SK-N-SH treated with all-trans-retinoic acid at 6 μM for 48 hours (cell line): ENCODE results near the gene CACNB4.

Experiments
- OSR1 ChIP-seq: fragments of 250-450 bp; sonication (Bioruptor Pico); IDR thresholded peaks from 2 replicates; pipeline ENCODE4 v1.8.0; 2022; ENCODE audit warnings: moderate library complexity, mild to moderate bottlenecking, inconsistent platforms
- POU6F1 ChIP-seq: fragments of 250-450 bp; sonication (Bioruptor Pico); IDR thresholded peaks from 2 replicates; pipeline ENCODE4 v1.8.0; 2021; ENCODE audit warnings: low read depth, mild to moderate bottlenecking, moderate library complexity, borderline replicate concordance
- RARB ChIP-seq: fragments of 250-450 bp; sonication (Bioruptor Pico); IDR thresholded peaks from 2 replicates; pipeline ENCODE4 v1.8.0; 2021; ENCODE audit warnings: mild to moderate bottlenecking, moderate library complexity
- ZNF8 ChIP-seq: fragments of 450-650 bp; formaldehyde crosslinking; IDR thresholded peaks from 2 replicates; pipeline ENCODE4 v1.5.0; 2020; ENCODE audit warnings: mild to moderate bottlenecking, moderate library complexity
- TF ChIP-seq, protein P1 (sequence below): fragments of 250-450 bp; sonication (Bioruptor Pico); IDR thresholded peaks from 2 replicates; pipeline ENCODE4 v1.8.0; 2020; ENCODE audit warnings: mild to moderate bottlenecking, moderate library complexity, borderline replicate concordance

DNA sequence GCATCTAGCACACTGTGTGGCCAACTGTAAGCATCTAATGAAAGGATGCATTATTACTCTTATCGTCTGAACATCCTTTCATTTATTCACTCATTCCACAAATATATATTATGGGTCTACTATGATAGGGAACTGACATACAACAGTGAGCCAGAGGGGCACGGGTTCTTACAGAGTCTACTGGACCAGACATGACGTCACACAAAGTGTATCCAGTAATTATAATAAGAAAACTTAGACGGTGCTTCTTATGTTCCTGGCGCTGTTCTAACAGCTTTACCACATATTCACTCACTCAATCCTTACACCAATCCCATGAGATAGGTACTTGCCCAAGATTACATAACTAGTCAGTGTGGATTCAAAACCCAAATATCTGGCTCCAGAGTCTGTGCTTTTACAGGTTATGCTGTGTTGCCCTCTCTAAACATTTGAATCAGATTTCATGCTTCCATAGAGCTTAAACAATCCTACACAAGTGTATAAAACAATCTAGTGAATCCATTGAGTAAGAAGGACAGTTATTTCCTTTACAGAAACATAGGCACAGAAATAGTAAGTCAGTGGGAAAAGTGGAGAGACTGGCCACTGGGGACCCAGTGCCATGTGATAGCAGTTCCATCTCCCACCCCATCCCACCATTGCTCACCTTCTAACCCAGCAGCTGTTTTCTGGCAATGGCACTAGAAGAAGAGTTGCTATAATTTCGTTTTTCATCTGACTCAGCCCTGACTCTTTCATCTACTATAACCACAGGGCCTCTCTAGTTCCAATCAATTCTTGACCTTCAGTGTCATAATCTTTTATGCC, 246.4 kb downstream of the CACNB4 start:
- no peak for TF ChIP-seq RARB (CRISPR knock-in tag)
- no peak for TF ChIP-seq OSR1
- no peak for TF ChIP-seq ZNF8 (CRISPR knock-in tag)
- TF ChIP-seq, protein P1, sequence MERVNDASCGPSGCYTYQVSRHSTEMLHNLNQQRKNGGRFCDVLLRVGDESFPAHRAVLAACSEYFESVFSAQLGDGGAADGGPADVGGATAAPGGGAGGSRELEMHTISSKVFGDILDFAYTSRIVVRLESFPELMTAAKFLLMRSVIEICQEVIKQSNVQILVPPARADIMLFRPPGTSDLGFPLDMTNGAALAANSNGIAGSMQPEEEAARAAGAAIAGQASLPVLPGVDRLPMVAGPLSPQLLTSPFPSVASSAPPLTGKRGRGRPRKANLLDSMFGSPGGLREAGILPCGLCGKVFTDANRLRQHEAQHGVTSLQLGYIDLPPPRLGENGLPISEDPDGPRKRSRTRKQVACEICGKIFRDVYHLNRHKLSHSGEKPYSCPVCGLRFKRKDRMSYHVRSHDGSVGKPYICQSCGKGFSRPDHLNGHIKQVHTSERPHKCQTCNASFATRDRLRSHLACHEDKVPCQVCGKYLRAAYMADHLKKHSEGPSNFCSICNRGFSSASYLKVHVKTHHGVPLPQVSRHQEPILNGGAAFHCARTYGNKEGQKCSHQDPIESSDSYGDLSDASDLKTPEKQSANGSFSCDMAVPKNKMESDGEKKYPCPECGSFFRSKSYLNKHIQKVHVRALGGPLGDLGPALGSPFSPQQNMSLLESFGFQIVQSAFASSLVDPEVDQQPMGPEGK (CRISPR knock-in tag) = no peak
- TF ChIP-seq POU6F1 = no peak
